ENCODE measurements around the gene DDX19B. TPM values are rescaled to one million over a fixed set of nuclear protein-coding genes. Genes with fewer than 3 reads are reported as not detected.

Gene DDX19B
- total and polyA plus RNA-seq, 2 donors from 2014 or later, result 25.6 to 33.4 TPM

DNA sequence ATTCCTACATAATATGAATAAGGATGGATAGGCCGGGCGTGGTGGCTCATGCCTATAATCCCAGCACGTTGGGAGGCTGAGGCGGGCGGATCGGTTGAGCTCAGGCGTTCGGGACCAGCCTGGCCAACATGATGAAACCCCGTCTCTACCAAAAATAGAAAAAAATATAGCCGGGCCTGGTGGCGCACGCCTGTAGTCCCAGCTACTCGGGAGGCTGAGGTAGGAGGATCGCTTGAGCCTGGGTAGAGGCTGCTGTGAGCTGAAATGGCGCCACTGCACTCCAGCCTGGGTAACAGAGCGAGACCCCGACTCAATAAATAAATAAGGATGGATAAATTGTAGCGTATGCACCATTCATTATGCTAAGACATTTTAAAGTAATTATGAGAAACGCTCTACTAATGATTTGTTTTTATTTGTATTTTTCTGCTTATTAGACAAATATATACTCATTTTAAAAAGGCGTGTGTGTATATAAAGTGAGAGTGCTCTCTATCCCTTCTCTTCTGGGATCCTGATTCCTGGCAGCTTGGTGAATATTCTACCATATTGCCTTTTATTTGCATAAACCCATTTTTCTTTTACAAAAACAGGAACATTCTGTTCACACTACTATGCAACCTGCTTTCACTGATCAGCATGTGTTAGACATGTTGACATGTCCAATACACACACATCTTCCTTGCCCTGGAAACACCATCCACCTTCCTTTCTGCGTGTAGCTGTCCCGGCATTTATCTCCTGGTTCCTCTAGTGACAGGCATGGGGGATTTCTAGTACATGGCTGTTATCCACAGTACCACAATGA lies 74.1 kb downstream of the DDX19B start:
- no peak for FAIRE-seq
- H3K4me3 ChIP-seq (ENCODE audit: low read length in 3 of 3), result no peak overlapping the region
- H3K27ac ChIP-seq (ENCODE audit: low read depth in 2 of 2, low read length in 2 of 2), result no peak overlapping the region
- no peaks in the 10 kb centered on the region for H3K4me1 ChIP-seq (ENCODE audit: control insufficient read depth in 2 of 3, insufficient read depth in 2 of 3, low read depth in 1 of 3, low read length in 3 of 3)
- no peaks in the 10 kb centered on the region for H3K9me3 ChIP-seq (ENCODE audit: control insufficient read depth in 2 of 3, insufficient read depth in 1 of 3, low read length in 3 of 3)
- intact Hi-C loops (cut with DNase I), result no loop called here
- no peak overlapping the region for H3K9ac ChIP-seq (ENCODE audit: low read length in 3 of 3)
- no peak for DNase-seq
- TF ChIP-seq, protein P1, sequence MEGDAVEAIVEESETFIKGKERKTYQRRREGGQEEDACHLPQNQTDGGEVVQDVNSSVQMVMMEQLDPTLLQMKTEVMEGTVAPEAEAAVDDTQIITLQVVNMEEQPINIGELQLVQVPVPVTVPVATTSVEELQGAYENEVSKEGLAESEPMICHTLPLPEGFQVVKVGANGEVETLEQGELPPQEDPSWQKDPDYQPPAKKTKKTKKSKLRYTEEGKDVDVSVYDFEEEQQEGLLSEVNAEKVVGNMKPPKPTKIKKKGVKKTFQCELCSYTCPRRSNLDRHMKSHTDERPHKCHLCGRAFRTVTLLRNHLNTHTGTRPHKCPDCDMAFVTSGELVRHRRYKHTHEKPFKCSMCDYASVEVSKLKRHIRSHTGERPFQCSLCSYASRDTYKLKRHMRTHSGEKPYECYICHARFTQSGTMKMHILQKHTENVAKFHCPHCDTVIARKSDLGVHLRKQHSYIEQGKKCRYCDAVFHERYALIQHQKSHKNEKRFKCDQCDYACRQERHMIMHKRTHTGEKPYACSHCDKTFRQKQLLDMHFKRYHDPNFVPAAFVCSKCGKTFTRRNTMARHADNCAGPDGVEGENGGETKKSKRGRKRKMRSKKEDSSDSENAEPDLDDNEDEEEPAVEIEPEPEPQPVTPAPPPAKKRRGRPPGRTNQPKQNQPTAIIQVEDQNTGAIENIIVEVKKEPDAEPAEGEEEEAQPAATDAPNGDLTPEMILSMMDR (IDR thresholded peaks at IDR 0.05; ENCODE audit: borderline replicate concordance, extremely low read depth, insufficient read depth), result no peak
- no peaks in the 10 kb centered on the region for H3K27me3 ChIP-seq (ENCODE audit: control insufficient read depth, insufficient read depth, low read length)
- H3K36me3 ChIP-seq (ENCODE audit: control insufficient read depth in 2 of 3, insufficient read depth in 3 of 3, low read length in 3 of 3), result peaks cover 4 to 18% (median 13%) of the 10 kb centered on the region in 3 donors

DNA sequence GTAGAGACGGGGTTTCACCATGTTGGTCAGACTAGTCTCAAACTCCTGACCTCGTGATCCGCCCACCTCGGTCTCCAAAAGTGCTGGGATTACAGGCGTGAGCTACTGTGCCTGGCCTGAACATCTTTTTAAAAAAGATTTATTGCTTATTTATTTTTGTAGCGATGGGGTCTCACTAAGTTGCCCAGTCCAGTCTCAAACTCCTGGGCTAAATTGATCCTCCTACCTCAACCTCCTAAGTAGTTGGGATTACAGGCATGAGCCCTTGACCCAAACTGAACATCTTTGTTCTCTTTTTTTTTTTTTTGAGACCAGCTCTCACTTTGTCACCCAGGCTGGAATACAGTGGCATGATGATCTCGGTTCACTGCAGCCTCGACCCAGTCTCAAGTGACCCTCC lies 75.2 kb downstream of the DDX19B start:
- Histone ChIP-seq H3K9ac (ENCODE audit: low read length in 3 of 3) (no peak overlapping the region), H3K4me1 (ENCODE audit: control insufficient read depth in 2 of 3, insufficient read depth in 2 of 3, low read depth in 1 of 3, low read length in 3 of 3) (no peaks in the 10 kb centered on the region), H3K9me3 (ENCODE audit: control insufficient read depth in 2 of 3, insufficient read depth in 1 of 3, low read length in 3 of 3) (no peaks in the 10 kb centered on the region), H3K4me3 (ENCODE audit: low read length in 3 of 3) (no peak overlapping the region), H3K27me3 (ENCODE audit: control insufficient read depth, insufficient read depth, low read length) (no peaks in the 10 kb centered on the region), H3K27ac (ENCODE audit: low read depth in 2 of 2, low read length in 2 of 2) (no peak overlapping the region), H3K36me3 (ENCODE audit: control insufficient read depth in 2 of 3, insufficient read depth in 3 of 3, low read length in 3 of 3) (peaks cover 4 to 18% (median 12%) of the 10 kb centered on the region in 3 donors)
- FAIRE-seq, result no peak
- TF ChIP-seq, protein P1 (IDR thresholded peaks at IDR 0.05; ENCODE audit: borderline replicate concordance, extremely low read depth, insufficient read depth), result no peak
- intact Hi-C loops (cut with DNase I), result no loop called here
- DNase-seq, result no peak

DNA sequence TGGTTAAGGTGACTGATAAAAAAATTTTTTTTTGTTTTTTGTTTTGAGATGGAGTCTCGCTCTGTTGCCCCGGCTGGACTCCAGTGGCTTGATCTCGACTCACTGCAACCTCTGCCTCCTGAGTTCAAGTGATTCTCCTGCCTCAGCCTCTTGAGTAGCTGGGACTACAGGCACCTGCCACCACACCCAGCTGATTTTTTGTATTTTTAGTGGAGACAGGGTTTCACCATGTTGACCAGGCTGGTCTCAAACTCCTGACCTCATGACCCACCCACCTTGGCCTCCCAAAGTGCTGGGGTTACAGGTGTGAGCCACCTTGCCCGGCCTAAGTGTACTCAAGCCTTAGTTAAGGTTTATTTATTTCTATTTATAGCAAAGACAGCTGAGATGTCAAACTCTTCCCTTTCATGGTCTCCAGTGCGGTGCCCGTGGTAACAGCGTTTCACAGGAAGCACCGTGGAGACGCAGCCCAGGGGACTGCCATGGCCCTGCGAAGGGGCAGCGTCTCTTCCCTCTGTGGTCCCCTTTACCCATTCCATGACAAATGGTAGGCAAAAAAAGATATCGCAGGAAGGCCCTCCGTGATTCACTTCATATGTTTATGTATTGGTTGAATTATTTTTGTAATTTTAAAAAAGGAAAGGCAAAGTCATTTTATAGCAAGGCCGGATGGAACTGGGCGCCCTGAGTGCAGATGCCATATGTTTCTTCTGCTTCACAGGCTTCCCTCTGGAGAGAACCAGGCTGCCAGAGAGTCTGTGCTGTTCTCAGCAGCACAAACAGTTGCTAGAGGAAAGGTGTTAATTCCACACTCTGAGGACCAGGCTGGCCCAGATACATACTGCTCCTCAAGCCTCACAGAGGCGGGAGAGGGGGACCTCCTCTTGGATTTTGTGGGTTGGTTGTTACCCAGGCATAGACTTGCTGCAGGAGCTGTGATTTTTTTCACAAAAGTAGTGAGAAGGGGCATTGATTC lies 76.9 kb downstream of the DDX19B start:
- Histone ChIP-seq H3K4me3 (ENCODE audit: low read length in 3 of 3) (no peak overlapping the region), H3K36me3 (ENCODE audit: control insufficient read depth in 2 of 3, insufficient read depth in 3 of 3, low read length in 3 of 3) (peaks cover 4 to 11% (median 10%) of the 10 kb centered on the region in 3 donors), H3K9ac (ENCODE audit: low read length in 3 of 3) (no peak overlapping the region), H3K9me3 (ENCODE audit: control insufficient read depth in 2 of 3, insufficient read depth in 1 of 3, low read length in 3 of 3) (no peaks in the 10 kb centered on the region), H3K4me1 (ENCODE audit: control insufficient read depth in 2 of 3, insufficient read depth in 2 of 3, low read depth in 1 of 3, low read length in 3 of 3) (peaks cover 0 to 6% (median 0%) of the 10 kb centered on the region in 3 donors), H3K27ac (ENCODE audit: low read depth in 2 of 2, low read length in 2 of 2) (no peak overlapping the region), H3K27me3 (ENCODE audit: control insufficient read depth, insufficient read depth, low read length) (no peaks in the 10 kb centered on the region)
- no peak for FAIRE-seq
- intact Hi-C loops (cut with DNase I), result no loop called here
- no peak for DNase-seq
- TF ChIP-seq, protein P1 (IDR thresholded peaks at IDR 0.05; ENCODE audit: borderline replicate concordance, extremely low read depth, insufficient read depth), result no peak

Data from kidney (tissue), 14 donors.